C1 segment of cervical spinal cord (tissue), 14 donors: ENCODE data around the gene SMPD3.
"Not testable (repeated sequence)": the region's sequence is repeated elsewhere in the genome, so short reads cannot be mapped to it uniquely, and the experiment has no call there.

Experiments
- DNase-seq, 14 donors: peaks; one replicate each; lab custom pipeline; 2025; lab: John Stamatoyannopoulos, UW

Gene SMPD3

GRCh38 chr16:68448360-68448970 lies at the start of gene SMPD3:
TSS of gene SMPD3 (minus strand) at chr16:68448508. CDS start at chr16:68372181, 76,327 bp downstream.
- peak; percentile 71 to 100 (median 96) for DNase-seq

DNA sequence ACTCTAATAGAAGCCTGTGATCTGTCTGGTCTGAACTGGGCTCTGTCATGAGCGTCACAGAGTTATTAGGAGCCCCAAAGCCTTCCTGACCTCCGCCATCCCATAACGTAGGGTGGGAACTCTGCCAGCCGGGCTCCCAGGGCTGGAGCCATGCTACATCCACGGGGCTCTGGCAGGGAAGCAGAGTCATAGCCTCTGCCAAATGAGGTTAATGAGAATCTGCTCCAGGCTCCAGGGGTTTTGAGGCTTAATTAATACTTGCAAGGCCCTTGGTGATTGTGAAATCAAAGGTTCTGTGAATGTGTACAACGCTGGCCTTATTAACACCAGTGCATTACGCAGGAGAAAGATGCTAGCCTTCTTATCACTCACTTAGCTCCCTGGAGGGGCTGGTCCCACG lies 48.4 kb upstream of the SMPD3 start:
- DNase-seq: no peak

DNA sequence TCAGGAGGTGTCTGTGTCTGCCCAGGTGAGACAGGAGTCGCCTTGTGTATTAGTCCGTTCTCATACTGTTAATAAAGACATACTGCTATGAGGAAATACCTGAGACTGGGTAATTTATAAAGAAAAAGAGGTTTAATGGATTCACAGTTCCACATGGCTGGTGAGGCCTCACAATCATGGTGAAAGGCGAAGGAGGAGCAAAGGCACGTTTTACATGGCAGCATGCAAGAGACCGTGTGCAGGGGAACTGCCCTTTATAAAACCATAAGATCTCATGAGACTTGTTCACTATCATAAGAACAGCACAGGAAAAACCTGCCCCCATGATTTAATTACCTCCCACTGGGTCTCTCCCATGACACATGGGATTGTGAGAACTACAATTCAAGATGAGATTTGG lies 46.0 kb upstream of the SMPD3 start:
- DNase-seq: not testable (repeated sequence)

DNA sequence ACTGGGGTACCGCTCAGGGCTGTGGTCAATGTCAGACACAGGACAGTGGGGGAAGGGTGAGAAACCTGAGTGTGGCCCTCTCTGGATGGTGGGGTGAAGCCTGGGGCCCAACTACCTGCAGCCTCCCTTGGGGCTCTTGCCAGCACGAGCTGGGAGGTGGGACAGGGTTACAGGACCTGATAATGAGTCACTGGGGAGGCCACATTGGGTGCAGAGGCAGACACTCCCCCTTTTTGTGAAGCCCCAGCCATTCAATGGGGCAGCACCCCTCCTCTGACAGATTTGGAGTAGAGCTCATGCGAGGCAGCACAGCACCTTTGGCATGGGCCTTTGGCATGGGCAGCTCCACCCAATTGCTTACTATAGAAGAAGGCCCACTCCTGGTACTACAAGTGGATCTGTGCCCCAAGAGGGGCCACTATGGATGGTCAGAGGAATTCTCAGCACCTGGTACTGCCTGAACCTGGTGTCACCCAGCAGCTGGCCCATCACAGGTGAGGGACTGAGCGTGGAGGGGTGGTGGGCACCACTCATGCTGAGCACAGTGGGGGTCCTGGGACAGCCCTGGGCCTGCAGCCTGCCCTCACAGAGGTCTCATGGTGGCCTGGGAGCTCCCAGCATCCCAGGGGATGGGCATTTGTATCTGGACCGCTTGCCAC lies 45.2 kb upstream of the SMPD3 start:
- DNase-seq: no peak

GRCh38 chr16:68492543-68493411 lies 44.5 kb upstream of the SMPD3 start:
- DNase-seq: no peak

DNA sequence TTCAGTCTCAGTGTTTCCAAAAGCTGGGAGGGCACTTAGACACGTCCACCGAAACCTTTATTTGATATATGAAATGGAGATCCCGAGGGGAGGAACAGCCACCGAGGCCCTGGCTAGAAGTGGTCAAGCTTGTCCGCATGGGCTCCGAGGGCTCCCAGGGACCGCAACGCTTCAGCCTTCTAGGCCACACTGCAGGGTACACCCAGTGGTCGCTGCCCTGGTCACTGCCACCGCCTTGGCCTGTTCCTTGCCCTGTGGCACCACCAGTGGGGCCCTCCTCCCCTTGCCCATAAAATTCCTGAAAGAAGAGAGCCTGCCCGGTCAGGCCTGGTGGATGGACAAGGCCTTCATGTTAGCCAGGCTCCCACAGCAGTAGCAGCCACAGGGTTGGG lies 43.8 kb upstream of the SMPD3 start:
- no peak for DNase-seq

- no peak for DNase-seq
These were observed 43.3 kb upstream of the SMPD3 start for GRCh38 chr16:68491576-68491950.

DNA sequence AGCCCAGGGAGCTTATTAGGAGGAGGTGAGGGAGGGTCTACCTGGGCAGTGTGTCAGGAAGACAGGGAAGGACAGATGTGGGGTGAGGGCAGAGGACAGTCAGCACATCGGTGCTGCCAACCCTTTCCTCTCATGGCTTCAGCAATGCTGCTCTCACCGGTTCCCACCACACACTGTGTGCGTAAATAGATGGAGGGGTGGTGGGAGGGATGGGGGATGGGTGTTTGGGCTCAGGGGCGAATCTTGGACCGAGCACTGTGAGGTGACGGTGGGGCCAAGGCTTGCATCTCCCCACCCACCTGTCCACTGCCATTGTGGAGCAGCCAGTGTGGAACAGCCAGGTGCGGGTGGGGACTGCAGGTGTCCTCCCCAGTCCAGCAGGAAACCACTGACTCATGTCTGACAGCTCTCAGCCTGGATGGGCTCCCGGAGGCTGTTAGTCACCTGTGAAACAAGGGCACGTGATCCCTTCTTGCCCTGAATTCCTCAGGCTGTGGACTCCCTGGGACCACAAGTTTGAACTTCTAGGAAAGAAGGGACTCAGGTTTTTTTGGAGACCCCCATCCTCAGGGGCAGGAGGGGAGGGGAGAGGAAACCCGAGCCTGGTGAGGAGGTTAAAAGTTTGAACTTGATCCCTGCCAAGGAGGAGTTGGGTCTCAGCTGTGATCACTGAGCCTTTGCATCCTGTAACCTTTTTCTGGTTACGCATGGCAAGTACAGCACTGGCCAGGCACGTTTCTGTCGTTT lies 42.7 kb upstream of the SMPD3 start:
- DNase-seq: peak in 1 of 14 donors; percentile 39

DNA sequence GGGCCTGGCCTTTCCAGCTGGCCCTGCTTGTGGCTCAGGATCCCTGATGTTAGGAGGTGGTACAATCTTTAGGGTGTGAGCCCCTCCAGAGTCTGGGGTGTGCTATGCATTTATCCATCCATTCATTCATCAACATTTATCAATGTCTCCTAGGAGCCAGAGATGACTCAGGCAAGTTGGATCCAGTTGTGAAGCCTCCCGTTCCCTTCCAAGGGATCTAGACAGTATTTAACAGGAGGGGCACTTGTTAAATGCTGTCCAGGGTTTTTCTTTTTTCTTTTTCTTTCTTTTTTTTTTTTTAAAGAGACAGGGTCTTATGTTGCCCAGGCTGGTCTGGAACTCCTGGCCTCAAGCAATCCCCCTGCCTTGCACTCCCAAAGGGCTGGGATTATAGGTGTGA lies 42.0 kb upstream of the SMPD3 start:
- DNase-seq: no peak

DNA sequence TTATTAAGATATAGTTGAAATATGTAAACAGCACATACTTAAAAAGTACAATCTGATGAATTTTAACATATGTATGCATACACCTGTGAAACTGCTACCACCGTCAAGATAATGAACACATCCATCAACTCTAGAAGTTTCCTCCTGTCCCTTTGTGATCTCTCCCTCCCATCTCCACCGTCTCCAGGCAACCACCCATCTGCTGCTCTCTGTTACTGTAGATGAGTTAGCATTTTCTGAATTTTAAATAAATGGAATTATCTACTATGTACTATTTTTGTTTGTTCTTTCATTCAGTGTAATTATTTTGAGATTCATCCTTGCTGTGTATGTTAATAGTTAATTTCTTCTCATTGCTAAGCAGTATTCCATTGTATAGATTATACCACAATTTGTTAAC lies 40.2 kb upstream of the SMPD3 start:
- DNase-seq: no peak

GRCh38 chr16:68487669-68488068 lies 39.4 kb upstream of the SMPD3 start:
- no peak for DNase-seq

GRCh38 chr16:68487203-68487514 lies 38.9 kb upstream of the SMPD3 start:
- no peak for DNase-seq

DNA sequence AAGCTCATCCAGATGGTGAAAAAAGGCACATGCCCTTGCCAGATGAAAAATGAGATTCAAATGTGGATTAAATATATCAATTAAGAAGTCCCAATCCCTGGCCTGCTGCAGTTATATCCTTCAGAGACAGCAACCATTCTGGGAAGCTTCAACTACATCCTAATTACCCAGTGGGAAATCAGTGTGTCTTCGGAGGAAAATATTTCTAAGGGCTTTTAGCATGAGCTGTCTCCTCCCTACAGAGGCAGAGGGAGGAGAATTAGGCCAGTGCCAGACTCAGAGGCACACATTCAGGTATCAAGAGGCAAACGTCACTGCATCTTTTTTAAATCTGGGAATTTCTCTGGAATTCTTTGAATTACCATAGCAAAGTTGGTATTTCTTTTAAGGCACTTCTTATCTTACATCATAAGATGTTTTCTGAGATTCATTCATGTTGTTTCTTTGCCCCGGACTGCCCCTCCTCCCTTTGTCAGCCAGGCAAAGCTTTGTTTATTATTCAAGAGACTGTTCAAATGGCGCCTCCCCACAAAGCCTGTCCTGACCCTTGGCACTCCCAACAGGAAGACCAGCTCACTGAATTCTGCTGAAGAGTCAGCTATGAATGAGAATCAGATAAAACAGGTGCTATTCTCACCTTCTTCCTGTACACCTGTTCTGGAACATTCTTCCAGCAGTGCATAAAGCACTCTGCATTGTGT lies 38.3 kb upstream of the SMPD3 start:
- no peak for DNase-seq

GRCh38 chr16:68481636-68482035 lies 33.3 kb upstream of the SMPD3 start:
- no peak for DNase-seq

DNA sequence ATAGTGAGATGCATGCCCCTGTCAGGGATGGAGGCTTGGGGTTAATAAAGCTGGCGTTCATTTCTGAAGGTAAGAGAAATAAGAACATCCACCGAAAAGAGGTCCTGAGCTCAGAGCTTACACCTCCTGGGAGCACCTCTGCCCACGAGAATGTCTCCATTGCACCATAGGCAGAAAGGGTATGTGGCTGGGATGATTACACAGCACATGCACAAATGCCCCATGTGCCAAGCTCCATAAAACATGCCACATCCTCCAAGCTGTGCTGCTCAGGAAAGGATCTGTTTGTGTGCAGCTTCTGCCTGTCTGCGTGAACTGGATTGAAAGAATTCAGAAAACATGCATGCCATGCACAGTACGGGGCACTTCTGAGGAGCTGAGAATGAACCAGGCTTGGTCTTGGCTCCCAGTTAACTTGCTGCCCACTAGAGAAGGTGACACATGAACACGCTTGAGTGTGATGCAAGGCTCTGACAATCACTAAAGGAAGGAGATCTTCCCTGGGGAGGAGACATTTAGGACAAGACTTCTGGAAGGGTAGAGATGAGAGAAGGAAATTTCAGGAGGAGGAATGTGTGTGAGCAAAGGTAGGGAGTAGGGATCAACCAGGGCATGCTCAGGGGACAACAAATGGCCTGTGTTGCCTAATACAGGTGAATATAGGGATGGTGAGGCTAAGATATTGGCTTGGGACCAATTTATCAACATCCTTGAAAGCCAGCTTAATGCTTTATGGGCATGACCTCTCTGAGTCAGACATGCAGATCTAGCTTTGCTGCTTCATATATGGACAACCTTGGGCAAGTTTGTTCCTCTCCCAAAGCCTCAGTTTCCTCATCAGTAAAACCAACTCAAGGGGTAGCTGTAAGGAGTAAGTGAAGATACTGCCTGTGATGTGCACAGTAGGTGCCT lies 32.0 kb upstream of the SMPD3 start:
- no peak for DNase-seq

DNA sequence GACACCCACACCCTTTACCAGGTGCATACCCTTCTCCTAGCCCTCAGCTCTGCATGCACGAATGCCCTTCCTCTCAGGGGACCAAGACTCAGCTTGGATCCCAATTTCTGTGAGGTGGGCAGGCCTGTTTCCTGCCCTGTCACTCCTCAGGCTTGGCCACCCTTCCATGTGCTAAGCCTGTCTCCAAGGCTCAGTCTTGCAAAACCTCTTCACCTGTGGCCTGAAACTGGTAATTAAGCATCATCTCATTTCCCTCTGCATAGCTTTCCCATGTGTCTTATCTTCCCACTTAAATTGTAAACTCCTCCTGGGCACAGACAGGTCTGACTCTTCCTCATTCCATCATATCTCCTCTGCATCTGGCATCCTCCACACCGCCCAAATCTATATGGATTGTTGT lies 31.0 kb upstream of the SMPD3 start:
- no peak for DNase-seq

- DNase-seq: no peak
These were observed 30.4 kb upstream of the SMPD3 start for GRCh38 chr16:68478526-68479250.

DNA sequence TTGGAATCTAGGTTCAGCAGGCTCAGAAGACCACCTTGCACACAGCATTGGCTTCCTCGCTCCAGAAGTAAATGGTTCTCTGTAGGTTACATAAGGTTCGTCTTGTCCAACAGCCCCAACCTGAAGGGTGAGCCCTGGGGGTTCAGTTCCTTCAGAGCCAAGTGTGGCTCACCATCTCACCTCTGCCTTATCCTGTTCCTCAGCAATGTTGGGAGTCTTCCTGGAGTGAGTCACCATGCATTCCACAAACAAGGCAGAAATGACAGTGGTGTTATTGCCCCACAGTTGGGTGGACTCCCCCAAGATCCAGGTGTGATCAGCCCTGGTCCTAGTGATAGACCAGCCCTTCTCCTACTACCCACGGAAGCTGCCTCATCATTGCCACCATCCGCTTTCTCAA lies 26.8 kb upstream of the SMPD3 start:
- DNase-seq: no peak

DNA sequence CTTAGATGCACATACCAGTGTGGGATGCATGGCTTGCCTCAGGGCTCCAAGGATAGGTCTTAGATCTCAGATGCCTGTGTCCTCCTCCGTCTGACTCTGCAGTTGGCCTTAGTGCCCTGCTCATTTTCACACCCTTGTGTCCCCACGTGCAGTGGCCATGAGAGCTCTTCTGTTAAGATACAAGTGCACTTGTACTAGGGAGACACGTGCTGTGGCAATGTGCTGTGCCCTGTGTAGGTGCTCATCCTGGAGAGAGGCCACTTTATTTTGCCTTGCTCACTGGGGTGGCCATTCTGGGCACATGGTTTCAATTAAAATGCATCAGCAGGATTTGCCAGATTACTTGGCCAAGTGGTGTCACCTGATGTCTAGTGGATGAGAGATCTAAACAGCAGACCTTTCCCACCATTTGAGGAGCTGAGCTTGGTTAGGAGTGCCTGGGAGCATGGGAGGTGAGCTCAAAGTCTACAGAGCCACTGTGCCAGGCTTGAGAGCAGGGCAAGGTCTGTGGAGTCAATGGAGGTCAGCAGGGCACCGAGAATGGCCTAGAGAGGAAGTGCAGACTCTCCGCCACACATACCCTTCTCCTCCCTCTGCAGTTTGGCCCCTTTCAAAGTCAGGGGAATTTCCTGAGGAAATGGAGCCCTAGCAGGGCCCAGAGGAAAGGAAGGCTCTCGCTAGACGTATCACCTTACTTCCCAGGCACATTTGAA lies 25.2 kb upstream of the SMPD3 start:
- no peak for DNase-seq
